SK-N-SH treated with all-trans-retinoic acid at 6 μM for 48 hours (cell line): ENCODE measurements around the gene ABR.

Source experiments
- ATAC-seq: fragments of 200-7000 bp; cut with Tn5 transposase; 3 replicates; pipeline ENCODE4 v1.9.1; 2020; ENCODE audit warnings: mild to moderate bottlenecking, moderate library complexity
- ARNTL ChIP-seq: fragments of 450-650 bp; formaldehyde crosslinking; IDR thresholded peaks from 2 replicates; pipeline ENCODE4 v1.5.0; 2020; ENCODE audit warnings: low read depth, mild to moderate bottlenecking, moderate library complexity, borderline replicate concordance
- BACH2 ChIP-seq: fragments of 250-450 bp; sonication (Bioruptor Pico); IDR thresholded peaks from 2 replicates; pipeline ENCODE4 v1.9.0; 2021; ENCODE audit warnings: mild to moderate bottlenecking, borderline replicate concordance
- CSDC2 ChIP-seq: fragments of 250-450 bp; sonication (Bioruptor Pico); IDR thresholded peaks from 2 replicates; pipeline ENCODE4 v1.5.0; 2020; ENCODE audit warnings: mild to moderate bottlenecking, moderate library complexity
- ESRRG ChIP-seq: fragments of 250-450 bp; sonication (Bioruptor Pico); IDR thresholded peaks from 2 replicates; pipeline ENCODE4 v1.6.1; 2021; ENCODE audit warnings: mild to moderate bottlenecking
- GLIS3 ChIP-seq: fragments of 250-450 bp; sonication (Bioruptor Pico); IDR thresholded peaks from 2 replicates; pipeline ENCODE4 v1.5.0; 2020; ENCODE audit warnings: mild to moderate bottlenecking, moderate library complexity
- ISL1 ChIP-seq: fragments of 250-450 bp; sonication (Bioruptor Pico); IDR thresholded peaks from 2 replicates; pipeline ENCODE4 v2.1.2; 2022; ENCODE audit warnings: mild to moderate bottlenecking, moderate library complexity
- OSR1 ChIP-seq: fragments of 250-450 bp; sonication (Bioruptor Pico); IDR thresholded peaks from 2 replicates; pipeline ENCODE4 v1.8.0; 2022; ENCODE audit warnings: moderate library complexity, mild to moderate bottlenecking, inconsistent platforms
- PPARA ChIP-seq: fragments of 250-450 bp; sonication (Bioruptor Pico); IDR thresholded peaks from 2 replicates; pipeline ENCODE4 v1.5.0; 2020; ENCODE audit warnings: mild to moderate bottlenecking, borderline replicate concordance
- RARB ChIP-seq: fragments of 250-450 bp; sonication (Bioruptor Pico); IDR thresholded peaks from 2 replicates; pipeline ENCODE4 v1.8.0; 2021; ENCODE audit warnings: mild to moderate bottlenecking, moderate library complexity
- SNAI2 ChIP-seq: fragments of 250-450 bp; sonication (Bioruptor Pico); IDR thresholded peaks from 2 replicates; pipeline ENCODE4 v1.5.0; 2020; ENCODE audit warnings: mild to moderate bottlenecking, moderate library complexity
- TCF4 ChIP-seq: fragments of 250-450 bp; sonication (Bioruptor Pico); IDR thresholded peaks from 2 replicates; pipeline ENCODE4 v1.8.0; 2021; ENCODE audit warnings: mild to moderate bottlenecking, moderate library complexity, borderline replicate concordance
- ZC3H10 ChIP-seq: fragments of 250-450 bp; sonication (Bioruptor Pico); IDR thresholded peaks from 2 replicates; pipeline ENCODE4 v1.5.1; 2021; ENCODE audit warnings: mild to moderate bottlenecking, moderate library complexity
- ZFP3 ChIP-seq: fragments of 250-450 bp; sonication (Bioruptor Pico); IDR thresholded peaks from 2 replicates; pipeline ENCODE4 v1.5.0; 2020; ENCODE audit warnings: mild to moderate bottlenecking, moderate library complexity
- ZFP30 ChIP-seq: fragments of 450-650 bp; formaldehyde crosslinking; IDR thresholded peaks from 2 replicates; pipeline ENCODE4 v1.5.0; 2022; ENCODE audit warnings: mild to moderate bottlenecking, moderate library complexity
- ZNF565 ChIP-seq: fragments of 450-650 bp; formaldehyde crosslinking; conservative IDR thresholded peaks from 2 replicates; pipeline ENCODE4 v1.5.0; 2020; ENCODE audit warnings: low read depth, mild to moderate bottlenecking, moderate library complexity
- ZNF8 ChIP-seq: fragments of 450-650 bp; formaldehyde crosslinking; IDR thresholded peaks from 2 replicates; pipeline ENCODE4 v1.5.0; 2020; ENCODE audit warnings: mild to moderate bottlenecking, moderate library complexity
- TF ChIP-seq, protein P1 (sequence below): fragments of 250-450 bp; sonication (Bioruptor Pico); IDR thresholded peaks from 2 replicates; pipeline ENCODE4 v1.5.0; 2020; ENCODE audit warnings: mild to moderate bottlenecking, moderate library complexity
- TF ChIP-seq, protein P2 (sequence below): fragments of 250-450 bp; sonication (Bioruptor Pico); IDR thresholded peaks from 2 replicates; pipeline ENCODE4 v1.8.0; 2020; ENCODE audit warnings: mild to moderate bottlenecking, moderate library complexity, borderline replicate concordance
- TF ChIP-seq, protein P3 (sequence below): fragments of 250-450 bp; sonication (Bioruptor Pico); IDR thresholded peaks from 2 replicates; pipeline ENCODE4 v1.5.1; 2021; ENCODE audit warnings: mild to moderate bottlenecking, moderate library complexity
- TF ChIP-seq, protein P4 (sequence below): fragments of 250-450 bp; sonication (Bioruptor Pico); IDR thresholded peaks from 2 replicates; pipeline ENCODE4 v1.5.1; 2020; ENCODE audit warnings: low read depth, mild to moderate bottlenecking, moderate library complexity

Gene ABR

DNA sequence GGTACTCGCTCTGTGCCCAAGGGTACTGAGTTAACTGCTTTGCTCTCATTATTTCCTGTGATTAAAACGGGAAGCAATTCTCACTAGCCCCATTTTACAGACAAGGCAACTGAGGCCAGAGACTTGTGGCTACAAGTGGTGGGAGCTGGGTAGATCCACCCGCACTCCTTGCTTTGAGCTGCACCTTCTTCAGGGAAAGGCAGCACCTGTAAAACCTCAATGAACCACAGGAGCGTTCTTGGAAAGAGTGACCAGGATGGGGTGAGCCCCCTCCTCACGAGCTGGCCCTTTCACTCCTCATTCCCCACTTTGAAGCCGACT is 102.8 kb downstream of the ABR start:
- TF ChIP-seq, protein P1, sequence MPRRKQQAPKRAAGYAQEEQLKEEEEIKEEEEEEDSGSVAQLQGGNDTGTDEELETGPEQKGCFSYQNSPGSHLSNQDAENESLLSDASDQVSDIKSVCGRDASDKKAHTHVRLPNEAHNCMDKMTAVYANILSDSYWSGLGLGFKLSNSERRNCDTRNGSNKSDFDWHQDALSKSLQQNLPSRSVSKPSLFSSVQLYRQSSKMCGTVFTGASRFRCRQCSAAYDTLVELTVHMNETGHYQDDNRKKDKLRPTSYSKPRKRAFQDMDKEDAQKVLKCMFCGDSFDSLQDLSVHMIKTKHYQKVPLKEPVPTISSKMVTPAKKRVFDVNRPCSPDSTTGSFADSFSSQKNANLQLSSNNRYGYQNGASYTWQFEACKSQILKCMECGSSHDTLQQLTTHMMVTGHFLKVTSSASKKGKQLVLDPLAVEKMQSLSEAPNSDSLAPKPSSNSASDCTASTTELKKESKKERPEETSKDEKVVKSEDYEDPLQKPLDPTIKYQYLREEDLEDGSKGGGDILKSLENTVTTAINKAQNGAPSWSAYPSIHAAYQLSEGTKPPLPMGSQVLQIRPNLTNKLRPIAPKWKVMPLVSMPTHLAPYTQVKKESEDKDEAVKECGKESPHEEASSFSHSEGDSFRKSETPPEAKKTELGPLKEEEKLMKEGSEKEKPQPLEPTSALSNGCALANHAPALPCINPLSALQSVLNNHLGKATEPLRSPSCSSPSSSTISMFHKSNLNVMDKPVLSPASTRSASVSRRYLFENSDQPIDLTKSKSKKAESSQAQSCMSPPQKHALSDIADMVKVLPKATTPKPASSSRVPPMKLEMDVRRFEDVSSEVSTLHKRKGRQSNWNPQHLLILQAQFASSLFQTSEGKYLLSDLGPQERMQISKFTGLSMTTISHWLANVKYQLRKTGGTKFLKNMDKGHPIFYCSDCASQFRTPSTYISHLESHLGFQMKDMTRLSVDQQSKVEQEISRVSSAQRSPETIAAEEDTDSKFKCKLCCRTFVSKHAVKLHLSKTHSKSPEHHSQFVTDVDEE (CRISPR knock-in tag): no peak
- TF ChIP-seq PPARA (CRISPR knock-in tag) (no peak), GLIS3 (no peak), SNAI2 (CRISPR knock-in tag) (no peak), OSR1 (CRISPR knock-in tag) (no peak), ZC3H10 (CRISPR knock-in tag) (no peak), TCF4 (no peak), ZNF8 (CRISPR knock-in tag) (no peak), ESRRG (no peak), CSDC2 (CRISPR knock-in tag) (no peak), ZNF565 (no peak), ISL1 (CRISPR knock-in tag) (no peak)
- TF ChIP-seq, protein P2, sequence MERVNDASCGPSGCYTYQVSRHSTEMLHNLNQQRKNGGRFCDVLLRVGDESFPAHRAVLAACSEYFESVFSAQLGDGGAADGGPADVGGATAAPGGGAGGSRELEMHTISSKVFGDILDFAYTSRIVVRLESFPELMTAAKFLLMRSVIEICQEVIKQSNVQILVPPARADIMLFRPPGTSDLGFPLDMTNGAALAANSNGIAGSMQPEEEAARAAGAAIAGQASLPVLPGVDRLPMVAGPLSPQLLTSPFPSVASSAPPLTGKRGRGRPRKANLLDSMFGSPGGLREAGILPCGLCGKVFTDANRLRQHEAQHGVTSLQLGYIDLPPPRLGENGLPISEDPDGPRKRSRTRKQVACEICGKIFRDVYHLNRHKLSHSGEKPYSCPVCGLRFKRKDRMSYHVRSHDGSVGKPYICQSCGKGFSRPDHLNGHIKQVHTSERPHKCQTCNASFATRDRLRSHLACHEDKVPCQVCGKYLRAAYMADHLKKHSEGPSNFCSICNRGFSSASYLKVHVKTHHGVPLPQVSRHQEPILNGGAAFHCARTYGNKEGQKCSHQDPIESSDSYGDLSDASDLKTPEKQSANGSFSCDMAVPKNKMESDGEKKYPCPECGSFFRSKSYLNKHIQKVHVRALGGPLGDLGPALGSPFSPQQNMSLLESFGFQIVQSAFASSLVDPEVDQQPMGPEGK (CRISPR knock-in tag): no peak
- TF ChIP-seq, protein P3, sequence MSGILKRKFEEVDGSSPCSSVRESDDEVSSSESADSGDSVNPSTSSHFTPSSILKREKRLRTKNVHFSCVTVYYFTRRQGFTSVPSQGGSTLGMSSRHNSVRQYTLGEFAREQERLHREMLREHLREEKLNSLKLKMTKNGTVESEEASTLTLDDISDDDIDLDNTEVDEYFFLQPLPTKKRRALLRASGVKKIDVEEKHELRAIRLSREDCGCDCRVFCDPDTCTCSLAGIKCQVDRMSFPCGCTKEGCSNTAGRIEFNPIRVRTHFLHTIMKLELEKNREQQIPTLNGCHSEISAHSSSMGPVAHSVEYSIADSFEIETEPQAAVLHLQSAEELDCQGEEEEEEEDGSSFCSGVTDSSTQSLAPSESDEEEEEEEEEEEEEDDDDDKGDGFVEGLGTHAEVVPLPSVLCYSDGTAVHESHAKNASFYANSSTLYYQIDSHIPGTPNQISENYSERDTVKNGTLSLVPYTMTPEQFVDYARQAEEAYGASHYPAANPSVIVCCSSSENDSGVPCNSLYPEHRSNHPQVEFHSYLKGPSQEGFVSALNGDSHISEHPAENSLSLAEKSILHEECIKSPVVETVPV (CRISPR knock-in tag): no peak
- TF ChIP-seq, protein P4, sequence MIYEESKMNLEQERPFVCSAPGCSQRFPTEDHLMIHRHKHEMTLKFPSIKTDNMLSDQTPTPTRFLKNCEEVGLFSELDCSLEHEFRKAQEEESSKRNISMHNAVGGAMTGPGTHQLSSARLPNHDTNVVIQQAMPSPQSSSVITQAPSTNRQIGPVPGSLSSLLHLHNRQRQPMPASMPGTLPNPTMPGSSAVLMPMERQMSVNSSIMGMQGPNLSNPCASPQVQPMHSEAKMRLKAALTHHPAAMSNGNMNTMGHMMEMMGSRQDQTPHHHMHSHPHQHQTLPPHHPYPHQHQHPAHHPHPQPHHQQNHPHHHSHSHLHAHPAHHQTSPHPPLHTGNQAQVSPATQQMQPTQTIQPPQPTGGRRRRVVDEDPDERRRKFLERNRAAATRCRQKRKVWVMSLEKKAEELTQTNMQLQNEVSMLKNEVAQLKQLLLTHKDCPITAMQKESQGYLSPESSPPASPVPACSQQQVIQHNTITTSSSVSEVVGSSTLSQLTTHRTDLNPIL (CRISPR knock-in tag): no peak
- no peak for ATAC-seq

GRCh38 chr17:1076299-1076981 is 103.3 kb downstream of the ABR start:
- ATAC-seq: no peak
- TF ChIP-seq, protein P2 (CRISPR knock-in tag): no peak
- no peak for TF ChIP-seq PPARA (CRISPR knock-in tag)
- TF ChIP-seq, protein P4 (CRISPR knock-in tag): no peak
- TF ChIP-seq SNAI2 (CRISPR knock-in tag): no peak
- no peak for TF ChIP-seq ZNF8 (CRISPR knock-in tag)
- no peak for TF ChIP-seq ZC3H10 (CRISPR knock-in tag)
- TF ChIP-seq ZFP3: no peak
- TF ChIP-seq ARNTL: no peak
- TF ChIP-seq BACH2: no peak
- TF ChIP-seq ZNF565: no peak
- TF ChIP-seq ZFP30 (CRISPR knock-in tag): no peak
- TF ChIP-seq ISL1 (CRISPR knock-in tag): no peak
- TF ChIP-seq OSR1 (CRISPR knock-in tag): no peak
- TF ChIP-seq, protein P3 (CRISPR knock-in tag): no peak
- TF ChIP-seq, protein P1 (CRISPR knock-in tag): no peak
- TF ChIP-seq RARB: no peak
- TF ChIP-seq, all 23 proteins: peak for 0
